ENCODE measurements around the gene PTPRN2.

PTPRN2 gene

GRCh38 chr7:158260567-158261361, 326.9 kb downstream of the PTPRN2 start:
- H3K9me3 ChIP-seq (ENCODE audit: control insufficient read depth in 5 of 5, low read length in 5 of 5): peaks cover 0 to 17% (median 0%) of the 10 kb centered on the region in 5 donors
- H3K4me1 ChIP-seq (ENCODE audit: control insufficient read depth in 5 of 5, insufficient read depth in 5 of 5, low read length in 5 of 5): peaks cover 0 to 9% (median 0%) of the 10 kb centered on the region in 5 donors
- H3K27ac ChIP-seq (ENCODE audit: low read depth, low read length): no peak overlapping the region
- no peak overlapping the region for H3K9ac ChIP-seq (ENCODE audit: low read length in 5 of 5)
- H3K4me3 ChIP-seq (ENCODE audit: low read depth in 1 of 5, low read length in 5 of 5): no peak overlapping the region
- H3K36me3 ChIP-seq (ENCODE audit: control insufficient read depth in 5 of 5, insufficient read depth in 5 of 5, low read length in 5 of 5): no peaks in the 10 kb centered on the region
- H3K27me3 ChIP-seq (ENCODE audit: control insufficient read depth in 5 of 5, insufficient read depth in 4 of 5, low read length in 5 of 5): peaks cover 0 to 3% (median 0%) of the 10 kb centered on the region in 5 donors

- Histone ChIP-seq H3K4me3 (ENCODE audit: low read depth in 1 of 5, low read length in 5 of 5) (no peak overlapping the region), H3K9ac (ENCODE audit: low read length in 5 of 5) (no peak overlapping the region), H3K36me3 (ENCODE audit: control insufficient read depth in 5 of 5, insufficient read depth in 5 of 5, low read length in 5 of 5) (no peaks in the 10 kb centered on the region), H3K9me3 (ENCODE audit: control insufficient read depth in 5 of 5, low read length in 5 of 5) (peaks cover 0 to 17% (median 0%) of the 10 kb centered on the region in 5 donors), H3K27ac (ENCODE audit: low read depth, low read length) (no peak overlapping the region), H3K4me1 (ENCODE audit: control insufficient read depth in 5 of 5, insufficient read depth in 5 of 5, low read length in 5 of 5) (peaks cover 0 to 9% (median 0%) of the 10 kb centered on the region in 5 donors), H3K27me3 (ENCODE audit: control insufficient read depth in 5 of 5, insufficient read depth in 4 of 5, low read length in 5 of 5) (no peaks in the 10 kb centered on the region)
These were observed 327.8 kb downstream of the PTPRN2 start for GRCh38 chr7:158259671-158260418.

- Histone ChIP-seq H3K4me1 (ENCODE audit: control insufficient read depth in 5 of 5, insufficient read depth in 5 of 5, low read length in 5 of 5) (peaks cover 0 to 9% (median 0%) of the 10 kb centered on the region in 5 donors), H3K9ac (ENCODE audit: low read length in 5 of 5) (no peak overlapping the region), H3K27me3 (ENCODE audit: control insufficient read depth in 5 of 5, insufficient read depth in 4 of 5, low read length in 5 of 5) (no peaks in the 10 kb centered on the region), H3K27ac (ENCODE audit: low read depth, low read length) (no peak overlapping the region), H3K4me3 (ENCODE audit: low read depth in 1 of 5, low read length in 5 of 5) (no peak overlapping the region), H3K36me3 (ENCODE audit: control insufficient read depth in 5 of 5, insufficient read depth in 5 of 5, low read length in 5 of 5) (no peaks in the 10 kb centered on the region), H3K9me3 (ENCODE audit: control insufficient read depth in 5 of 5, low read length in 5 of 5) (peaks cover 0 to 17% (median 0%) of the 10 kb centered on the region in 5 donors)
These were observed 328.5 kb downstream of the PTPRN2 start for GRCh38 chr7:158259141-158259540.

- no peak overlapping the region for H3K27ac ChIP-seq (ENCODE audit: low read depth, low read length)
- peaks cover 0 to 9% (median 0%) of the 10 kb centered on the region in 5 donors for H3K4me1 ChIP-seq (ENCODE audit: control insufficient read depth in 5 of 5, insufficient read depth in 5 of 5, low read length in 5 of 5)
- no peaks in the 10 kb centered on the region for H3K27me3 ChIP-seq (ENCODE audit: control insufficient read depth in 5 of 5, insufficient read depth in 4 of 5, low read length in 5 of 5)
- no peak overlapping the region for H3K9ac ChIP-seq (ENCODE audit: low read length in 5 of 5)
- peaks cover 0 to 17% (median 0%) of the 10 kb centered on the region in 5 donors for H3K9me3 ChIP-seq (ENCODE audit: control insufficient read depth in 5 of 5, low read length in 5 of 5)
- no peaks in the 10 kb centered on the region for H3K36me3 ChIP-seq (ENCODE audit: control insufficient read depth in 5 of 5, insufficient read depth in 5 of 5, low read length in 5 of 5)
- no peak overlapping the region for H3K4me3 ChIP-seq (ENCODE audit: low read depth in 1 of 5, low read length in 5 of 5)
These were observed 329.1 kb downstream of the PTPRN2 start for GRCh38 chr7:158258411-158259130.

GRCh38 chr7:158257516-158258410, 329.9 kb downstream of the PTPRN2 start:
- H3K27me3 ChIP-seq (ENCODE audit: control insufficient read depth in 5 of 5, insufficient read depth in 4 of 5, low read length in 5 of 5): no peaks in the 10 kb centered on the region
- no peak overlapping the region for H3K9ac ChIP-seq (ENCODE audit: low read length in 5 of 5)
- H3K36me3 ChIP-seq (ENCODE audit: control insufficient read depth in 5 of 5, insufficient read depth in 5 of 5, low read length in 5 of 5): no peaks in the 10 kb centered on the region
- H3K4me1 ChIP-seq (ENCODE audit: control insufficient read depth in 5 of 5, insufficient read depth in 5 of 5, low read length in 5 of 5): peaks cover 0 to 8% (median 0%) of the 10 kb centered on the region in 5 donors
- H3K9me3 ChIP-seq (ENCODE audit: control insufficient read depth in 5 of 5, low read length in 5 of 5): peaks cover 0 to 11% (median 0%) of the 10 kb centered on the region in 5 donors
- H3K4me3 ChIP-seq (ENCODE audit: low read depth in 1 of 5, low read length in 5 of 5): no peak overlapping the region
- no peak overlapping the region for H3K27ac ChIP-seq (ENCODE audit: low read depth, low read length)

GRCh38 chr7:158257001-158257400, 330.6 kb downstream of the PTPRN2 start:
- Histone ChIP-seq H3K4me1 (ENCODE audit: control insufficient read depth in 5 of 5, insufficient read depth in 5 of 5, low read length in 5 of 5) (peaks cover 0 to 3% (median 0%) of the 10 kb centered on the region in 5 donors), H3K4me3 (ENCODE audit: low read depth in 1 of 5, low read length in 5 of 5) (no peak overlapping the region), H3K27me3 (ENCODE audit: control insufficient read depth in 5 of 5, insufficient read depth in 4 of 5, low read length in 5 of 5) (no peaks in the 10 kb centered on the region), H3K36me3 (ENCODE audit: control insufficient read depth in 5 of 5, insufficient read depth in 5 of 5, low read length in 5 of 5) (no peaks in the 10 kb centered on the region), H3K9ac (ENCODE audit: low read length in 5 of 5) (no peak overlapping the region), H3K9me3 (ENCODE audit: control insufficient read depth in 5 of 5, low read length in 5 of 5) (peaks cover 0 to 3% (median 0%) of the 10 kb centered on the region in 5 donors), H3K27ac (ENCODE audit: low read depth, low read length) (no peak overlapping the region)

- no peak overlapping the region for H3K4me3 ChIP-seq (ENCODE audit: low read depth in 1 of 5, low read length in 5 of 5)
- no peaks in the 10 kb centered on the region for H3K36me3 ChIP-seq (ENCODE audit: control insufficient read depth in 5 of 5, insufficient read depth in 5 of 5, low read length in 5 of 5)
- H3K27ac ChIP-seq (ENCODE audit: low read depth, low read length): no peak overlapping the region
- peaks cover 0 to 3% (median 0%) of the 10 kb centered on the region in 5 donors for H3K4me1 ChIP-seq (ENCODE audit: control insufficient read depth in 5 of 5, insufficient read depth in 5 of 5, low read length in 5 of 5)
- no peak overlapping the region for H3K9ac ChIP-seq (ENCODE audit: low read length in 5 of 5)
- H3K27me3 ChIP-seq (ENCODE audit: control insufficient read depth in 5 of 5, insufficient read depth in 4 of 5, low read length in 5 of 5): peaks cover 0 to 3% (median 0%) of the 10 kb centered on the region in 5 donors
- peaks cover 0 to 3% (median 0%) of the 10 kb centered on the region in 5 donors for H3K9me3 ChIP-seq (ENCODE audit: control insufficient read depth in 5 of 5, low read length in 5 of 5)
These were observed 331.4 kb downstream of the PTPRN2 start for GRCh38 chr7:158256091-158256816.

- Histone ChIP-seq H3K9ac (ENCODE audit: low read length in 5 of 5) (no peak overlapping the region), H3K27me3 (ENCODE audit: control insufficient read depth in 5 of 5, insufficient read depth in 4 of 5, low read length in 5 of 5) (peaks cover 0 to 5% (median 0%) of the 10 kb centered on the region in 5 donors), H3K4me3 (ENCODE audit: low read depth in 1 of 5, low read length in 5 of 5) (no peak overlapping the region), H3K36me3 (ENCODE audit: control insufficient read depth in 5 of 5, insufficient read depth in 5 of 5, low read length in 5 of 5) (no peaks in the 10 kb centered on the region), H3K9me3 (ENCODE audit: control insufficient read depth in 5 of 5, low read length in 5 of 5) (peaks cover 0 to 3% (median 0%) of the 10 kb centered on the region in 5 donors), H3K4me1 (ENCODE audit: control insufficient read depth in 5 of 5, insufficient read depth in 5 of 5, low read length in 5 of 5) (peaks cover 0 to 3% (median 0%) of the 10 kb centered on the region in 5 donors), H3K27ac (ENCODE audit: low read depth, low read length) (no peak overlapping the region)
These were observed 332.1 kb downstream of the PTPRN2 start for GRCh38 chr7:158255558-158255957.
